HG02852 (cell line): Measurements from ENCODE around the gene PRDX3.
"Not testable (repeated sequence)": the region's sequence is repeated elsewhere in the genome, so short reads cannot be mapped to it uniquely, and the experiment has no call there.

ENCODE experiments used
- ATAC-seq: cut with Tn5 transposase; IDR thresholded peaks from one replicate; pipeline ENCODE4 v1.9.1; 2021; ENCODE audit warnings: mild to moderate bottlenecking, moderate library complexity; ENCODE audit not compliant: unreplicated experiment

The PRDX3 gene

DNA sequence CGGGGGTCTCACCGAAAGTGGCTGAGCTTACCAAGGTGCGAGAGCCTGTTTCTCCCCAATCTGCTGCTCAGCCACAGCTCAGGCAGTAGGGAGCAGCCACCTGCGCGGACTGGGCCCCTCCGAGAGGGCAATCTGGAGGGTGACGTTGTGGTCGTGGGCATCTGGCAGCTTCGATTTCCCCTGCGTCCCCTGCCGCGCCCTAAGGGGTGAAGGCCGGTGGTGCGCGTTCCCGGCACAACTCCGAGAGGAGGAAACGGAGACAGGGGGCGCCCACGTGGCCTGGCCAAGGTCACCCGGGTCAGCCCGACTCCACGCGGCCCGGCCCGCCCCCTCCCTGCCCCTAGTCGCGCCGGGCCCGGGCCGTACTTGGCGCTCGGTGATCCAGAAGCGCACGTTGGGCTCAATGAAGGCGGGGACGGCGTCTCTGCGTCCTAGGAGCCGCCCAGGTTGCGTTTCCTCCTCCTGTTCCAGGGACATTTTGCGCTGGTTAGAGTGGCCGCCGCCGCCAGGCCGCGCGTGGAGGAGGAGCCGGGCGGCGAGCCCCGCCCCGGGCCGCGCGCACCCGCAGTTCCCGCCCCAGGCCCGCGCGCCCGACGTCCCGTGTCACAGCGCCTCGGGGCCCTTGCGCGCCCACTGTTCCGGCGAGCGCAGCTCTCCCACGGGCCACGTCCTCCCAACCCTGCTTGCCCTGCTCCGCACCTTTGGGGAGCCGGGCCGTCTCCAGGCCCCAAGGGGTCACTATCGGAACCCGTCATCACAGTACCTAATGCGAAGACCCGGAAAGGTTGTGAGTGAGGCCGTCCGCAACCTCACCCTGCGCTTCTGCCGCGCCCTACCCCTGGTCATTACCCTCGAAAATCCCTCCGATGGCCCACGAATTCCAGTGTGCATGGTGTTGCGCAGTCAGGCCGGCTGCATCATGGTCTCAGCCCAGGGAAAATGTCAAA, 13.2 kb downstream of the PRDX3 start, which contains the start of gene SFXN4:
SFXN4 (minus strand) TSS at position 544 of the 947 bp plus-strand sequence; CDS start at position 477, 67 bp downstream.
- peak; percentile 88 for ATAC-seq

DNA sequence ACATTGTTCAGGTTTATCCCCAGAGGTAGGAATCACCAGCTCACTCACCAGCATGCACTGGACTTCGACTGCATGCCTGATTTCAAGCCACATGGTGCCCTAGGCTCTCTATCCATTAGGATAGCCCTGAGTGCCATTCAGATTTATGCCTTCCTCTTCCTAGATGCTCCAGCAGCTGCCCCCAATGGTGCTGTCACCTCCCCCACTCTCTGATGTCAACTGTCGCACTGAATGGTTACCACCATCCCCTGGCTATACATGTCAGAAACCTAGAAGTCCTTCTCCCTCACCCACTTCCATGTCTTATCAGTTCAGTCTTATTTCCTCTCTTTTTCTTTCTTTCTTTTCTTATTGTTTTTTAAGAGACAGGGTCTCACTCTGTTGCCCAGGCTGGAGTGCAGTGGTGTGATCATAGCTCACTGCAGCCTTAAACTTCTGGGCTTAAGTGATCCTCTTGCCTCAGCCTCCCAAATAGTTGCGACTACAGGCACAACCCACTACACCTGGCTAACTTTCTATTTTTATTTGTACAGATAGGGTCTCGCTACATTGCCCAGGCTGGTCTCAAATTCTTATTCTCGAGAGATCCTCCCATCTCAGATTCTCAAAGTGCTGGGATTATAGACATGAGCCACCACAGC, 16.0 kb downstream of the PRDX3 start:
- no peak for ATAC-seq

DNA sequence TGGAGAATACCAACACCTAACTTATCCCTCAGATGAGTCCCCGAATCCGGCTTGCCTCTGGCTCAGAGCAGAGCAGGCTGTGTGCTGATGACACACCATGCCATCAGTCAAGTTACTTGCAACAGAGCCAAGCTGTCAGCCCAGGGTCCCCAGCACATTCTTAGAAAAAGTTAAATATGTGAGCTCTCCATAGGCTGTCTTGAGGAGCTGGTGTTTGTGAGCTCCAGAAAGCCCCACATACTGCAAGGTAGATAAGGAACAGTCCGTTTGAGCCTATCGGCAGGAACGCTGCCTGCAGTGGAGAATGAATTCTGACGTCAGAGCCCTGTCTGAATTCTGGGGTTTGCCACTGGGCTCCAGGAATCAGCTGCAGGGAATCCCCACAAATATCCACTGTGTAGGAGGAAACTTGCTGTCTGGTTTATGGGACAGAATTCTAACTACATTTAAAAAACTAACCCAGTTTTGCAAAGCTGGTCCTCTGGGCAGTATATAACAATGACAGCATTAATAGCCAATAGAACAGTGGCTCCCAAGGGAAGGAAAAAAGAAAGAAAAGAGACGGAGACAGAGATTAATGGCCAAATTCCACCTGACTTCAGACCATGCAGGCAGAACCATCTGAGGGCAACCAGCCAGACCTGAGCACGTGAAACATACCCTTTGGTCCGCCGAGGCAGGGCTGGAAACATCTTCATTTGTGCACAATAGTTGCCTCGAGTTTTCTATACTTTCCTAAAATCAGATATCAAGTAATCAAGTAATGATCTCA, 16.7 kb downstream of the PRDX3 start:
- ATAC-seq = no peak

DNA sequence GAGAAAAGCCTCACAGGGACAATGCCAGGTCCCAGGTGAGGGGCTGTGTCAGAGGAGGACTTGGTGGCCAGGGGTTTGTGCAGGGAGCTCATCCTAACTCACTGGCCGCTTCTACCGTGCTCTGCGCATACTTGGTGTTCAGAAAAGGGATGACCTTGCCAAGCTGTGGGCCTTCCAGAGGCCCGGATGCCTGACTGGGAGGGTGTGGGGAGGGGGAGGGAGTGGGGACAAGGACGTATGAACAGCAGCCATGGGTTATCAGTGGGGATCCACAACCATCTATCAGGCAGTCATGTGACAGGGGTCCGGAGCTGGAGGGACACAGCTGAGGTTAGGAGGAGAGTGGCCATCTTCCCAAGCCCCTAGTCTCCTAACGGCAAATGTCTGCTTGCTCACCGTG, 19.3 kb downstream of the PRDX3 start:
- no peak for ATAC-seq

DNA sequence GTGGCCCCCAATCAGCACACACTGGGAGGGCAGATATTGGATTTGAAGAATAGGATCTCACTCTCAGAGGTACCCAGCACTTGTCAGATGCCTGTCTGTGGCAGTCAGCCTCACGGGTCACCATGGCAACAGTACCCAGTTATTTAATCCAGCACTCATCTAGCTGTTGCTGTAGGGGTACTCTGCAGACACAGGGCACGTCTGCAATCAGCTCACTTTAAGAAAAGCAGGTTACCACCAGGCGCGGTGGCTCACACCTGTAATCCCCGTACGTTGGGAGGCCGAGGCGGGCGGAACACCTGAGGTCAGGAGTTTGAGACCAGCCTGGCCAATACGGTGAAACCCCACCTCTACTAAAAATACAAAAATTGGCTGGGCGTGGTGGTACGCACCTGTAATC, 25.0 kb downstream of the PRDX3 start:
- ATAC-seq = no peak

DNA sequence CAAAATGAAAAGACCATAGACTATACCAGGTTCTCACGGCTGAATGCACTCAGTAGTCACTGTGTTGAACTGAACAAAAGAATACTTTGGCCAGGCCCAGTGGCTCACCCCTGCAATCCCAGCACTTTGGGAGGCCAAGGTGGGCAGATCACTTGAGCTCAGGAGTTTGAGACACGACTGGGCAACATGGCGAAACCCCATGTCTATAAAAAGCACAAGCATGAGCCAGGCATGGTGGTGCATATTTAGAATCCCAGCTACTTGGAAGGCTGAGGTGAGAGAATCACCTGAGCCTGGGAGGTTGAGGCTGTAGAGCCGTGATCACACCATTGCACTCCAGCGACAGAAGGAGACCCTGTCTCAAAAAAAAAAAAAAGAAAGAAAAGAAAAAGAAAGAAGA, 25.6 kb downstream of the PRDX3 start:
- ATAC-seq = no peak

DNA sequence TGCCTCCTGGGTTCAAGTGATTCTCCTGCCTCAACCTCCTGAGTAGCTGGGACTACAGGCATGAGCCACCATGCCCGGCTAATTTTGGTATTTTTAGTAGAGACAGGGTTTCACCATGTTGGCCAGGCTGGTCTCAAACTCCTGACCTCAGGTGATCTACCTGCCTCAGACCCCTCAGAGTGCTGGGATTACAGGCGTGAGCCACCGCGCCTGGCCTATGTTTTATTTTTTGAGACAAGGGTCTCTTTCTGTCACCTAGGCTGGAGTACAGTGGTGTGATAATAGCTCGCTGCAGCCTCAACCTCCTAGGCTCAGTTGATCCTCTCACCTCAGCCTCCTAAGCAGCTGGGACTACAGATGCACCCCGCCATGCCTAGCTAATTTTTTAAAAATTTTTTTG, 27.0 kb downstream of the PRDX3 start:
- ATAC-seq = not testable (repeated sequence)

DNA sequence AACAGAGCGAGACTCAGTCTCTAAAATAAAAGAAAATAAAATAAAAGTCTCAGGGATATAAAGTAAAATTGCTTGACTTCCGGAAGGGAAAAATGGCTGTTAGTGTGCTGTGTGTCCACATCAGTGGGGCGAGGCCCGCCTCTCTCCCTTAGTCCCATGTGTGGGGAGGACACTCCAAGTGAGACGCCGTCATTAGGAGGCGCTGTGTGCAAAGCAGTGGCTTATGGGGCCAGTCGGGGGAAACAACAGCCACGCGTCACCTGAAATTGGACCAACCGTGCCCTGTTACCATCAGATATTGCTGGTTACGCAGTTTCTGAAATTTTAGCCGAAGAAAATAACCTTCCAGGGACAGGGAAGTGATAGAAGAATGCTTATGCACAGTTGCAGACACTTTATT, 28.9 kb downstream of the PRDX3 start:
- ATAC-seq = no peak

DNA sequence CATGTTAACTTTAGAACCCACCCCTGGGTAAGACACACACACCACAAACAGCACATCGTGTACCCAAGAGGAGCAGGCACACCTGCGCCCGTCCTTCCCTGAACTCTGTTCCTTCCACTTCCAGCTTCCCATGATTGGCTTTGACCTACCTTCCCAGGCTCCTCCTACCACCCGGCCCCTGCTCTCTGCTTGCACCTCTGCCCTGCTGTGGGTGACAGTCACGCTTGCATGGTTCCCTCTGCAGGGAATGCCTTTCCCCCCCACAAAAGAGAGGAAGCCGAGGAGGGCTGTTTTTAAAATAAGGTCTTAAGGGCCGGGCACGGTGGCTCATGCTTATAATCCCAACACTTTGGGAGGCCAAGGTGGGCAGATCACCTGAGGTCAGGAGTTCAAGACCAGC, 29.5 kb downstream of the PRDX3 start:
- ATAC-seq = no peak

DNA sequence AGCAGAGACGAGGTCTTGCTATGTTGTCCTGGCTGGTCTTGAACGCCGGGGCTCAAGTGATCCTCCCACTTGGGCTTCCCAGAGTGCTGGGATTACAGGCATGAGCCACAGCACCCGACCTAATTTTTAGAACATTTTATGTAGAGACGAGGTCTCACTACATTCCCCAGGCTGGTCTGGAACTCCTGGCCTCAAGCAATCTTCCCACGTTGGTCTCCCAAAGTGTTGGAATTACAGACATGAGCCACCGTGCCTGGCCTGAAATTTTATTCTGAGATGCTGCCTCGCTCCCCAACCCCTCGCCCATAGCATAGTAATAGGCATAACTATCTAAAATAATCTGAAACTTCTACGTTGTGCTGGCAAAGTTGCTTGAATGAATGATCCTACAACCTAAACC, 35.0 kb downstream of the PRDX3 start:
- no peak for ATAC-seq

DNA sequence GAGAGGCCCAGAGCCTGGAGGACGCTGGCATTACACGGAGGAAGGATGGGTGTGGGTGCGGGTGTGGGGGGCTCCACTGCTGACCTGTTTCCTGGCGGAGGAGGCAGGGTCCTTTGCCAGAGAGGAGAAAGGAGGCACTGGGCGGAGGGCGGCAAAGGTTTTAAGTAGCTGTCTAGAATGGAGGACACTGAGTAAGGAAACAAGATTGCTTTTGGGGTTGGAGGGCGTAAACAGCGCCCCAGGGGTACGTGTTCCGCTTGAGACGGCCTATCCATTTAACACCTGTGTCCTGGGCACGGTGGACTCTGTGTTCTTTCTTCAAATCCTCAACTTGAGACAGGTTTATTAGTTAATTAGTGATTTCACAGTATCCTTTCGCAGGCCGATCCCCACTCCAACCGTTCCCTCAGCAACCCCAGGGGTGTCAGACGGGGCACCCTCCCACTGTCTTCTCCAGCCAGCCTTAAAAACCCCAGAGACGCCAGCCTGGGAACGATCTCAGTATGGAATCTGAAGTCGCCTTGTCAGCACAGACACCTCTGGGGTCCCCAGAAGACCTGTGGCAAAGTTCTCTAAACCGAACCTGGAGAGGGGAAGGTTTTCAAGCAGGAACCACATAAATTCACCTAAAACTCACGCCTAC, 37.9 kb downstream of the PRDX3 start:
- ATAC-seq = no peak

DNA sequence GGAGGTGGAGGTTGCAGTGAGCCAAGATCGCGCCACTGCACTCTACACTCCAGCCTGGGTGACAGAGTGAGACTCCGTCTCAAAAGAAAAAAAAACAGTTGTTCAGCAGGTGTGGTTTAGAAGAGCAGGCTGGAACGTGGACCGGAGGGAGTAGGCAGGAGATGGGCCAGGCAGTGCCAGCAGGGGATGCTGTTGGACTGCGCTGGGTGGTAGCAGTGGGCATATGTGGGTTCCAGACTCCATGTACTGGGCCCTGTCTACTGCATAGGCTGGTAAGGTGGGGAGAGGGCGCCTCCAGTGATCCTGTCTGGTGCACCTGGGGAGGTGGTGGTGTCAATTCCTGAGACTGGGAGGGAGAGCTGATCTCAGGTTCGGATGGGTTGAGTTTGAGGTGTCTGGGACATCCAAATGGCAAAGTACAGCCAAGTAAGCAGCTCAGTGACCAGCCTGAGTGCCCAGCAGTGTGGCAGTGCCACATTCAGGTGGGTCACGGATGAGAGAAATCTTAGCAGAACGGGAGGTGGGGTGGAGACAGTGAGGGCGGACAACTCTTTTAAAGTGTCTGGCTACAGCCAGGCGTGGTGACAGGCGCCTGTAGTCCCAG, 39.0 kb downstream of the PRDX3 start:
- no peak for ATAC-seq

DNA sequence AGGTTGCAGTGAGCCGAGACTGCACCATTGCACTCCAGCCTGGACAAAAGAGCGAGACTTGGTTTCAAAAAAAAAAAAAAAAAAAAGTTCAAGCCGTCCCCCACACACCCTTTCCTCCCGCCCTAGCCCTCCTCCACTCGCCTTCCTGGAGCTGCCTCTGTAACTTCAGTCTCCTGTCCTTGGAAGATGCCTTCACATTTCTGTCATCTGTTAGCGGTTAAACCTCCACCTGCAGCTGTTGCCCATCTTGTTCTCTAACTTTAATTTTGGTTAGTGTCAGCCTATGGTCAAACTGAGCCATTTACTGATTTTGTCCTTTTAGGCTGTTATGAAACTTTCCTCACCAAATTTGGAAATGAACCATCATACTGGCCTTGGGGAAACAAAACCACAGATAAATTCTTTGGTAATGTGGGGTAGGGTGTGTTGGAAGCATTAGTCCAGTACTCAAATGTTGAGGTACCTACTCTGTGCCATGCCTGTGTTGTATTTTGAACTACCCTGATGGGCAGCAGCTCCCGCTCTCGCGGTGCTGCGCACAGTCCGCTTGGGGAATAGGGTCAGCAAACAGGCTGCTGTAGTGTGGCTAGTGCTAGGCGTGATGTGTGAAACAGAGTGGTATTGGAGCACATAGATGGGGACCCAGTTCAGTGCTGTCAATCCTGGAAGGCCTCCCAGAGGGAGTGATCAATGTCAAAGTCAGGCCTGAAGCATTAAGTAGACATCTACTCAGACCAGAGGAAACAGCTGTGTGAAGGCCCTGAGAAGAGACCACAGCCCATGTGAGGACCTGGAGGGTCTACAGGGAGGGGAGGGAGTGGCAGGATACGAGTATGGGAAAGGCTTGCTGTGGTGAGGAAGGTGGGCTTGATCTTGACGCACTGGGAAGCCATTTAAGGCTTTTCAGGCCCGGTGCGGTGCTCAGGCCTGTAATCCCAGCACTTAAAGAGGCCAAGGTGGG, 40.0 kb downstream of the PRDX3 start:
- no peak for ATAC-seq

DNA sequence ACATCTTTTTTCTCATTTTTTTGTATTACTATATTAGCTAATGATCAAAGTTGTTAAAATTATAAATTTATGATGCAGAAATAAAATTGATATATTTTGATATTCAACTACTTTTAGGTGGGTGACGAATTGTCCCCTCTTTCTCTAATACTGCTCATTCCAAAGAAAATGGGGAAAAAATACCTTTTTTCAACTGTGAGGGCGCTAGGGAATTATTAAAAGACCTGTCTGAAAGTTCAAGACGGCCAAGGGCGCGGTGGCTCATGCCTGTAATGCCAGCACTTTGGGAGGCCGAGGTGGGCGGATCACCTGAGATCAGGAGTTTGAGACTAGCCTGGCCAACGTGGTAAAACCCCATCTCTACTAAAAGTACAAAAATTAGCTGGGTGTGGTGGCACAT, 40.7 kb downstream of the PRDX3 start:
- not testable (repeated sequence) for ATAC-seq

DNA sequence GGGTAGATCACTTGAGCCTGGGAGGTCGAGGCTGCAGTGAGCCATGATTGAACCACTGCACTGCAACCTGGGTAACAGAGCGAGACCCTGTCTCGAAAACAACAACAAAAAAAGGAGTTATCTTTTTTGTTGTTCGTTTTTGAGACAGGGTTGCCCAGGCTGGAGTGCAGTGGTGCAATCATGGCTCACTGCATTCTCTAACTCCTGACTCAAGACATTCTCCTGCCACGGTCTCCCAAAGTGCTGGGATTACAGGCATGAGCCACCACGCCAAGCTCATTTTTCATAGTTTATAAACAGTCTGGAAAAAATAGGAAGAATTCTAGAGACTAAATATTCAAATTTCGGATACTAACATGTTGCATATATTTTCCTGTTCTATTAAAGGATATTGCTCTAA, 42.5 kb downstream of the PRDX3 start:
- no peak for ATAC-seq

DNA sequence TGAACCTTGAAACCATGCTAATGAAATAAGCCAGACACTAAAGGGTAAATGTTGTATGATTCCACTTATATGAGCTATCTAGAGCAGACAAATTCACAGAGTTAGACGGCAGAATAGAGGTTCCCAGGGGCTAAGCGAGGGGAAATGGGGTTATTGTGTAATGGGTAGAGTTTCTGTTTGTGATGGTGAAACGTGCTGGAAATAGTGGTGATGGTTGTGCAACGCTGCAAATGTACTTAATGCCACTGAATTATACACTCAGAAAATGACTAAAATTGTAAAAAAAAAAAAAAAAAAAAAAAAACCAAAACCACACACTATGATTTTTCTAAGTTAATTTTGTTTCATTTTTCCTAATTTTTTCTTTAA, 43.1 kb downstream of the PRDX3 start:
- no peak for ATAC-seq

DNA sequence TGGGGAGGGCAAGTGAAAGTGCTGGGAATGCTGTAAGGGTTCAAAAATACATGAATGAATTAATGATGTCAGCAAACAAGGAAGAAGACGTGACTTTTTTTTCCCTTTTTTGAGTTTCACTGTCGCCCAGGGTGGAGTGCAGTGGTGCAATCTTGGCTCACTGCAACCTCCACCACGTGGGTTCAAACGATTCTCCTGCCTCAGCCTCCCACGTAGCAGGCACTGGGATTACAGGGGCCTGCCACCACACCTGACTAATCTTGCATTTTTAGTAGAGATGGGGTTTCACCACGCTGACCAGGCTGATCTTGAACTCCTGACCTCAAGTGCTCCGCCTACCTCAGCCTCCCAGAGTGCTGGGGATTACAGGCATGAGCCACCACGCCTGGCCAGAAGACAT, 44.7 kb downstream of the PRDX3 start:
- ATAC-seq = no peak

DNA sequence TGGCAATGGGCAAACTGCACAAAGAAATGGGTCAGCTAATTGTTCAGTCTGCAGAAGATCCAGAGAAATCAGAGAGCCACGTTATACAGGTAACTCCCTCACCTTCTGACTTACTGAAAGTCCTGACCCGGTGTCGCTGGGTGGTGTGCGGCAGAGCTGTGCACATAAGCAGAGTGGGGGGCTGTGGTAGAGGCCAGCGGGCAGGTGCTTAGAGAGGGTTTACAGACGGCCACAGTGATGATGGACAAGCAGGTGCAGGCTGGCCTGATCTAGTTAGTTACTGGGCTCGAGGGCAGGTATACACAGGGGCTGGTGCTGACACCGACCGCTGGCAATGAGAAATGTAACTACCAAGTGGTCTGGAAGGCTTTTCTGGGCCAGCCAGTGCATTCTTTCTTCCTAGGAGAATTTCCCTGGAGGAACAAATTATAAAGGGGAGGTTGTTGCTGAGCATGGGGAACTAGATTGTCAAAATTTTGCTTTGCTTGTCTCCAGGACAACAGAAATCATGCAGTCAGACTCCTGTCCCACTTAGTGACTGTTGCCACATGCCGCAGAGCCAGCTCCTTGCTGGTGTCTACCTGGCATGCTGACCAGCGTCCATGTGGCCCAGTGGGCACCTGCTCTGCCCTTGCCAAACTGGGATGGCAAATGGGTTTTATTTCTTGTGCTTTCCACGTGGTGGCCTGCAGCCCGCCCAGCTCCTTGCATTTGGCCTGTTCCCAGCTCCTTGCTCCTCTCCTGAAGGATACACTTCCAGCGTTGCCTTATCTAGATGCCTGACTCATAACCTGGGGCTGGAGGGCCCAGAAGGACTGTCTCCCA, 45.9 kb downstream of the PRDX3 start:
- ATAC-seq = no peak
